T-helper 2 cell treated with Interferon-gamma antibody and Interleukin-4, amounts not matched to agents 5 μg/mL and 100 μg/mL, for 36 hours (primary cell): ENCODE results near the gene TGFBR3.

Source experiments
- DNase-seq: peaks from one replicate; pipeline ENCODE4 v3.0.0; 2021; ENCODE audit warnings: low spot score
- H3K27ac Mint-ChIP-seq: one replicate; pipeline ENCODE4 v1.8.0; 2021; ENCODE audit warnings: mild to moderate bottlenecking, mixed read lengths
- H3K27me3 Mint-ChIP-seq: one replicate; pipeline ENCODE4 v1.8.0; 2021; ENCODE audit warnings: low read depth, mixed read lengths
- H3K36me3 Mint-ChIP-seq: one replicate; pipeline ENCODE4 v1.8.0; 2021; ENCODE audit warnings: low read depth, mixed read lengths
- H3K4me1 Mint-ChIP-seq: one replicate; pipeline ENCODE4 v1.8.0; 2021; ENCODE audit warnings: low read depth, mixed read lengths
- H3K4me3 Mint-ChIP-seq: one replicate; pipeline ENCODE4 v1.8.0; 2022; ENCODE audit warnings: mild to moderate bottlenecking, moderate library complexity, mixed read lengths
- H3K9me3 Mint-ChIP-seq: one replicate; pipeline ENCODE4 v1.8.0; 2021; ENCODE audit warnings: mixed read lengths

The TGFBR3 gene

GRCh38 chr1:91731815-91732214 is 154.1 kb downstream of the TGFBR3 start:
- H3K4me3 Mint-ChIP-seq, result peak overlapping the region; percentile 72
- peaks cover 35% of the 10 kb centered on the region for H3K4me1 Mint-ChIP-seq
- H3K36me3 Mint-ChIP-seq, result peaks cover 25% of the 10 kb centered on the region
- H3K9me3 Mint-ChIP-seq, result no peaks in the 10 kb centered on the region
- no peaks in the 10 kb centered on the region for H3K27me3 Mint-ChIP-seq
- H3K27ac Mint-ChIP-seq, result no peak overlapping the region
- peak; percentile 57 for DNase-seq

- peaks cover 31% of the 10 kb centered on the region for H3K4me1 Mint-ChIP-seq
- no peaks in the 10 kb centered on the region for H3K9me3 Mint-ChIP-seq
- peak overlapping the region; percentile 69 for H3K27ac Mint-ChIP-seq
- H3K4me3 Mint-ChIP-seq, result peak overlapping the region; percentile 72
- H3K36me3 Mint-ChIP-seq, result peaks cover 22% of the 10 kb centered on the region
- no peaks in the 10 kb centered on the region for H3K27me3 Mint-ChIP-seq
- peak; percentile 32 for DNase-seq
Observed at GRCh38 chr1:91730801-91731732, 154.9 kb downstream of the TGFBR3 start.

GRCh38 chr1:91729621-91730358 is 156.2 kb downstream of the TGFBR3 start:
- DNase-seq, result no peak
- Mint-ChIP-seq H3K4me1 (peaks cover 33% of the 10 kb centered on the region), H3K36me3 (peaks cover 27% of the 10 kb centered on the region), H3K27me3 (no peaks in the 10 kb centered on the region), H3K4me3 (peak overlapping the region; percentile 21), H3K9me3 (no peaks in the 10 kb centered on the region), H3K27ac (peak overlapping the region; percentile 18)

- no peak for DNase-seq
- Mint-ChIP-seq H3K27me3 (no peaks in the 10 kb centered on the region), H3K27ac (no peak overlapping the region), H3K9me3 (no peaks in the 10 kb centered on the region), H3K4me1 (peaks cover 34% of the 10 kb centered on the region), H3K36me3 (peaks cover 22% of the 10 kb centered on the region), H3K4me3 (no peak overlapping the region)
Observed at GRCh38 chr1:91727763-91728162, 158.2 kb downstream of the TGFBR3 start.

- H3K4me3 Mint-ChIP-seq, result no peak overlapping the region
- H3K27me3 Mint-ChIP-seq, result no peaks in the 10 kb centered on the region
- no peak overlapping the region for H3K27ac Mint-ChIP-seq
- H3K4me1 Mint-ChIP-seq, result peaks cover 20% of the 10 kb centered on the region
- DNase-seq, result no peak
- H3K36me3 Mint-ChIP-seq, result peaks cover 27% of the 10 kb centered on the region
- H3K9me3 Mint-ChIP-seq, result no peaks in the 10 kb centered on the region
Observed at GRCh38 chr1:91725989-91726721, 159.8 kb downstream of the TGFBR3 start.

- Mint-ChIP-seq H3K9me3 (no peaks in the 10 kb centered on the region), H3K4me3 (no peak overlapping the region), H3K27me3 (no peaks in the 10 kb centered on the region), H3K27ac (no peak overlapping the region), H3K36me3 (peaks cover 26% of the 10 kb centered on the region), H3K4me1 (peaks cover 15% of the 10 kb centered on the region)
- no peak for DNase-seq
Observed at GRCh38 chr1:91725618-91725988, 160.3 kb downstream of the TGFBR3 start.

GRCh38 chr1:91724644-91725043 is 161.3 kb downstream of the TGFBR3 start:
- Mint-ChIP-seq H3K27me3 (no peaks in the 10 kb centered on the region), H3K27ac (no peak overlapping the region), H3K36me3 (peaks cover 27% of the 10 kb centered on the region), H3K4me1 (peaks cover 5% of the 10 kb centered on the region), H3K4me3 (no peak overlapping the region), H3K9me3 (no peaks in the 10 kb centered on the region)
- DNase-seq, result no peak

GRCh38 chr1:91724231-91724630 is 161.7 kb downstream of the TGFBR3 start:
- H3K36me3 Mint-ChIP-seq, result peaks cover 30% of the 10 kb centered on the region
- H3K4me1 Mint-ChIP-seq, result peaks cover 3% of the 10 kb centered on the region

GRCh38 chr1:91720044-91720443 is 165.9 kb downstream of the TGFBR3 start:
- no peak for DNase-seq
- H3K4me1 Mint-ChIP-seq, result peaks cover 2% of the 10 kb centered on the region
- no peaks in the 10 kb centered on the region for H3K27me3 Mint-ChIP-seq
- H3K9me3 Mint-ChIP-seq, result no peaks in the 10 kb centered on the region
- peaks cover 24% of the 10 kb centered on the region for H3K36me3 Mint-ChIP-seq
- H3K27ac Mint-ChIP-seq, result no peak overlapping the region
- no peak overlapping the region for H3K4me3 Mint-ChIP-seq

More at GRCh38 chr1:91724231-91724630, 161.7 kb downstream of the TGFBR3 start:
- Mint-ChIP-seq H3K9me3 (no peaks in the 10 kb centered on the region), H3K4me3 (no peak overlapping the region), H3K27me3 (no peaks in the 10 kb centered on the region), H3K27ac (no peak overlapping the region)
- no peak for DNase-seq

GRCh38 chr1:91718877-91719276 is 167.1 kb downstream of the TGFBR3 start:
- Mint-ChIP-seq H3K27ac (no peak overlapping the region), H3K4me3 (no peak overlapping the region), H3K27me3 (no peaks in the 10 kb centered on the region), H3K36me3 (peaks cover 24% of the 10 kb centered on the region), H3K4me1 (peaks cover 2% of the 10 kb centered on the region), H3K9me3 (no peaks in the 10 kb centered on the region)
- no peak for DNase-seq

- Mint-ChIP-seq H3K9me3 (no peaks in the 10 kb centered on the region), H3K36me3 (peaks cover 22% of the 10 kb centered on the region), H3K27ac (no peak overlapping the region), H3K4me1 (peaks cover 7% of the 10 kb centered on the region), H3K27me3 (no peaks in the 10 kb centered on the region), H3K4me3 (no peak overlapping the region)
- no peak for DNase-seq
Observed at GRCh38 chr1:91718368-91718767, 167.6 kb downstream of the TGFBR3 start.

- Mint-ChIP-seq H3K4me3 (no peak overlapping the region), H3K36me3 (peaks cover 23% of the 10 kb centered on the region), H3K27me3 (no peaks in the 10 kb centered on the region), H3K9me3 (no peaks in the 10 kb centered on the region), H3K4me1 (peaks cover 11% of the 10 kb centered on the region), H3K27ac (no peak overlapping the region)
- DNase-seq, result no peak
Observed at GRCh38 chr1:91717839-91718238, 168.1 kb downstream of the TGFBR3 start.

- no peaks in the 10 kb centered on the region for H3K9me3 Mint-ChIP-seq
- H3K27ac Mint-ChIP-seq, result no peak overlapping the region
- DNase-seq, result no peak
- no peaks in the 10 kb centered on the region for H3K27me3 Mint-ChIP-seq
- H3K4me1 Mint-ChIP-seq, result peaks cover 26% of the 10 kb centered on the region
- H3K4me3 Mint-ChIP-seq, result no peak overlapping the region
- peaks cover 32% of the 10 kb centered on the region for H3K36me3 Mint-ChIP-seq
Observed at GRCh38 chr1:91716339-91716738, 169.6 kb downstream of the TGFBR3 start.
